IPS-20b (cell line): Measurements from ENCODE around the gene CES3.
A peak's percentile ranks its signal among the peaks of the same experiment; 100 is the strongest.
"Not testable (repeated sequence)": the region's sequence is repeated elsewhere in the genome, so short reads cannot be mapped to it uniquely, and the experiment has no call there.

Source experiments
- H3K27ac ChIP-seq: one replicate; pipeline ENCODE4 v1.5.1; 2013; ENCODE audit warnings: low read length
- H3K27me3 ChIP-seq: 2 replicates; pipeline ENCODE4 v1.6.1; 2013; ENCODE audit warnings: mild to moderate bottlenecking, low read length, inconsistent platforms; ENCODE audit not compliant: insufficient read depth
- H3K36me3 ChIP-seq: 2 replicates; pipeline ENCODE4 v1.6.1; 2013; ENCODE audit warnings: low read depth, mild to moderate bottlenecking, inconsistent platforms, low read length, moderate library complexity; ENCODE audit not compliant: insufficient read depth
- H3K4me1 ChIP-seq: 2 replicates; pipeline ENCODE4 v1.6.1; 2013; ENCODE audit warnings: mild to moderate bottlenecking, control low read depth, inconsistent platforms, low read length, moderate library complexity; ENCODE audit not compliant: insufficient read depth
- H3K4me3 ChIP-seq: 2 replicates; pipeline ENCODE4 v1.5.1; 2013; ENCODE audit warnings: mild to moderate bottlenecking, low read length, inconsistent platforms
- H3K9ac ChIP-seq: 2 replicates; pipeline ENCODE4 v1.6.1; 2013; ENCODE audit warnings: low read depth, mild to moderate bottlenecking, inconsistent platforms, low read length, moderate library complexity
- H3K9me3 ChIP-seq: 2 replicates; pipeline ENCODE4 v1.6.1; 2013; ENCODE audit warnings: mild to moderate bottlenecking, low read depth, low read length, inconsistent platforms; ENCODE audit not compliant: insufficient read depth

CES3 gene

DNA sequence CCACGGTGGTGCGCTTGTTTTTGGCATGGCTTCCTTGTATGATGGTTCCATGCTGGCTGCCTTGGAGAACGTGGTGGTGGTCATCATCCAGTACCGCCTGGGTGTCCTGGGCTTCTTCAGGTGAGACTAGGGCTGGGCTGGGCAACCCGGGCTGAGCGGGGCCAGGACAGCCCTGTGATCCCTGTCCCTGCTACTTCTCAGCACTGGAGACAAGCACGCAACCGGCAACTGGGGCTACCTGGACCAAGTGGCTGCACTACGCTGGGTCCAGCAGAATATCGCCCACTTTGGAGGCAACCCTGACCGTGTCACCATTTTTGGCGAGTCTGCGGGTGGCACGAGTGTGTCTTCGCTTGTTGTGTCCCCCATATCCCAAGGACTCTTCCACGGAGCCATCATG lies 20.8 kb upstream of the CES3 start:
- Histone ChIP-seq H3K9ac (no peak overlapping the region), H3K4me3 (no peak overlapping the region), H3K27ac (no peak overlapping the region), H3K4me1 (no peaks in the 10 kb centered on the region), H3K36me3 (peaks cover 31% of the 10 kb centered on the region), H3K27me3 (peaks cover 7% of the 10 kb centered on the region), H3K9me3 (no peaks in the 10 kb centered on the region)

DNA sequence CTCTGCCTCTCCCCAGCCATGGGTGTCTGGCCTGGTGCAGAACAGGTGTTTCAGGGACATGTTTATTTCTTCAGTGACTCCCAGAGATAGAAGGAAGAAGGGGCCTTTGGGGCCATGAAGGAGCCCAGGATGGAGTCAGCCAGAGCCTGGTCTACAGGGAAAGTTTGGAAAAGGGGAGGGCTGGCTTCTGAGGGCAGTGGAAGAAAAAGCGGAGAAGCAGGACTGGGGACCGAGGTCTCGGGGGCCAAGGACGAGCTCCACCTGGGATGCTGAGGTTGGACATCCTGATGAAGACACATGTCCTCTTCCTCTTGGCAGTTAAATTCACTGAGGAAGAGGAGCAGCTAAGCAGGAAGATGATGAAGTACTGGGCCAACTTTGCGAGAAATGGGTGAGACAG lies 18.1 kb upstream of the CES3 start:
- no peak overlapping the region for H3K9ac ChIP-seq
- peaks cover 14% of the 10 kb centered on the region for H3K27me3 ChIP-seq
- H3K4me3 ChIP-seq = no peak overlapping the region
- H3K9me3 ChIP-seq = no peaks in the 10 kb centered on the region
- no peak overlapping the region for H3K27ac ChIP-seq
- H3K36me3 ChIP-seq = peaks cover 31% of the 10 kb centered on the region
- no peaks in the 10 kb centered on the region; the same call in 1 of the 2 replicates for H3K4me1 ChIP-seq

DNA sequence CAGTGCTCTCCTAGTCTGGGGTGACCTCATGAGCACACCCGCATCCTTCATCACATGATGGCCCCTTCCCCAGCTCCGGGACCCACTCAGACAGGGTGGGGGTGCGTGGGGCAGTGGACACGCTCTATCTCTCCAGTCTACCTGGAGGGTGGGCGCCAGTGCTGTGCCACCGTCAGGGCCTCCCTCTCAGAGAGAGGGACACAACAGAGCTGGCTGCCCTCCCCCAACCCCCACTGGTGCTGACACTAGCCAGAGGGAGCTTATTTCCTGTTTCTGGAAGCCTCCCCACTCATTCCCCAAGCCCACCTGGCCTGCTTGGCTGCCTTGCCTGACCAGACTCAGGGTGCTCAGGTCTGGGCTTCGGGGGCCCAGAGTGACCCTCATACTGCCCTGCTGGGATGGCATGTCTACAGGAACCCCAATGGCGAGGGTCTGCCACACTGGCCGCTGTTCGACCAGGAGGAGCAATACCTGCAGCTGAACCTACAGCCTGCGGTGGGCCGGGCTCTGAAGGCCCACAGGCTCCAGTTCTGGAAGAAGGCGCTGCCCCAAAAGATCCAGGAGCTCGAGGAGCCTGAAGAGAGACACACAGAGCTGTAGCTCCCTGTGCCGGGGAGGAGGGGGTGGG lies 17.5 kb upstream of the CES3 start:
- Histone ChIP-seq H3K4me1 (no peaks in the 10 kb centered on the region; the same call in 1 of the 2 replicates), H3K27me3 (peaks cover 20% of the 10 kb centered on the region), H3K4me3 (no peak overlapping the region), H3K9ac (no peak overlapping the region), H3K9me3 (no peaks in the 10 kb centered on the region), H3K27ac (no peak overlapping the region), H3K36me3 (peaks cover 31% of the 10 kb centered on the region)

DNA sequence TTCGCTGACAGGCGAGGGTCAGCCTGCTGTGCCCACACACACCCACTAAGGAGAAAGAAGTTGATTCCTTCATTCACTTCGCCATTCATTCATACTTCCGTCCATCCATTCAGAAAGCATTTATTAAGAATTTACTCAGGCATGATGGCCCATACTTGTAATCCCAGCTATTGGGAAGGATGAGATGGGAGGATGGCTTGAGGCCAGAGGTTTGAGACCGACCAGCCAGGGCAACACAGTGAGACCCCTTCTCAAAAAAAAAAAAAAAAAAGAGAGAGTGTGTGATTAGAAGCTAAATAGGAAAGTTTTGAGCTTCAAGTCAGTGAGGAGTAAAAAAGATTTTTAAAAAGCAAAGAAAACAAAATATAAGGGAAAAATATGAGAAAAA lies 17.0 kb upstream of the CES3 start:
- Histone ChIP-seq H3K36me3 (peaks cover 31% of the 10 kb centered on the region), H3K27ac (no peak overlapping the region), H3K4me3 (no peak overlapping the region)

DNA sequence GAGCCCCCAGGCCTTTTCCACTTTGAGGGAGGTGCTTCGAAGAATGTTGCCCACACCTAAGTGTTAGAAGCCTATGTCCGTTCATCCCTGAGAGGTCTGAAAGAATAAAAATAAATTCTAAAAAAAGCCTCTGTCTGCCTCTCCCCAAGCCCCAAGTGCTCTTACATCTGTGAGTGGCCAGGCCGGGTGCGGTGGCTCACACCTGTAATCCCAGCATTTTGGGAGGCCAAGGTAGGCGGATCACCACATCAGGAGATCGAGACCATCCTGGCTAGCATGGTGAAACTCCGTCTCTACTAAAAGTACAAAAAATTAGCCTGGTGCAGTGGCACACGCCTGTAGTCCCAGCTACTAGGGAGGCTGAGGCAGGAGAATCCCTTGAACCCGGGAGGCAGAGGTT lies 16.1 kb upstream of the CES3 start:
- not testable (repeated sequence) for H3K4me3 ChIP-seq, H3K27ac ChIP-seq, H3K9me3 ChIP-seq, H3K4me1 ChIP-seq, H3K9ac ChIP-seq
- Histone ChIP-seq H3K27me3 (peaks cover 34% of the 10 kb centered on the region), H3K36me3 (peaks cover 31% of the 10 kb centered on the region)

More for the DNA sequence above, 17.0 kb upstream of the CES3 start:
- no peaks in the 10 kb centered on the region; the same call in 1 of the 2 replicates for H3K4me1 ChIP-seq
- no peak overlapping the region for H3K9ac ChIP-seq
- no peaks in the 10 kb centered on the region for H3K9me3 ChIP-seq
- H3K27me3 ChIP-seq = peaks cover 25% of the 10 kb centered on the region

DNA sequence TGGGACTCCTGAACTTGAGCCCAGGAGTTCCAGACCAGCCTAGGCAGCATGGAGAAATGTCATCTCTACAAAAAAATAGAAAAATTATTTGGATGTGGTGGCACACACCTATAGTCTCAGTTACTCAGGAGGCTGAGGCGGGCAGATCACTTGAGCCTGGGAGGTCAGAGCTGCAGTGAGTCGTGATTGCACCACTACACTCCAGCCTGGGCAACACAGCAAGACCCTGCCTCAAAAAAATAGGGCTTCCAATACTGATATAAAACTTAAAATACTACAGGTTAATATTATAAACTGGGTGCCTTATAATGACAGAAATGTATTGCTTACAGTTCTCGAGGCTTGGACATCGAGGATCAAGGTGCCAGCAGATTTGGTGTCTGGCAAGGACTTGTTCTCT lies 15.1 kb upstream of the CES3 start:
- no peak overlapping the region for H3K9ac ChIP-seq
- peaks cover 23% of the 10 kb centered on the region for H3K36me3 ChIP-seq
- H3K27ac ChIP-seq = no peak overlapping the region
- no peaks in the 10 kb centered on the region; the same call in 1 of the 2 replicates for H3K4me1 ChIP-seq
- H3K4me3 ChIP-seq = no peak overlapping the region
- peaks cover 44% of the 10 kb centered on the region for H3K27me3 ChIP-seq
- no peaks in the 10 kb centered on the region for H3K9me3 ChIP-seq

DNA sequence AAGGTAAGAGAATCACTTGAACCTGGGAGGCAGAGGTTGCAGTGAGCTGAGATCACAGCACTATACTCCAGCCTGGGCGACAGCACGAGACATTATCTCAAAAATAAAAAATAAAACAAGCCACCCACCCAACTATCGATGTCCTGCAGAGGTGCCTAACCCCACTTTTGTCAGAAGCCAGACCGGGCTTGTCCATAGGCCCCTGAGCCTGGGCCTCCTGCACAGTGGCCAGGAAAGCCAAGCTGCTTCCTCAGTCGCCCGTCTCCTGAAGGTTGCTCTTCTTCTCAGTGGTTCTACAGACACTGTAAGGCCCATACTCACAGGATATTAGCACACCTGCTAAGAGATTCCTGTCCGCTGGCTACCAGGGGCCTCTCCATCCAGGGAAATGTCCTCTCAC lies 14.5 kb upstream of the CES3 start:
- H3K4me1 ChIP-seq = no peaks in the 10 kb centered on the region; the same call in 1 of the 2 replicates
- H3K27me3 ChIP-seq = peaks cover 47% of the 10 kb centered on the region
- H3K27ac ChIP-seq = no peak overlapping the region
- peaks cover 19% of the 10 kb centered on the region for H3K36me3 ChIP-seq
- no peaks in the 10 kb centered on the region for H3K9me3 ChIP-seq
- no peak overlapping the region for H3K9ac ChIP-seq
- H3K4me3 ChIP-seq = no peak overlapping the region

DNA sequence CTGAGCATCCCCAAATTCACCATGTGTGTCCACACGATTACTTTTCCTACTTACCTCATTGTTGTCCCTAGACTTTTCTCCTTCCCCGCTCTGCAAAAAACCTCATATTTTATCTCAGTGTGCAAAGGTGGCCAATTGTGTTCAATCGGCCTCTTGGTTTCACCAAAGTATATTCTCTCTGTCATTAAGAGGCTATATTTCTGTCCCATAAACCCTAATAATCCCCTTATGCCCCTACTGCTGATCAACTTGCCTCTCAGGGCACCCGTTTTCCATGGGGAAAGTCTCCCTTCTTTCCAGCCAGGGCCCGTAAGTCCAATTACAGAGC lies 14.1 kb upstream of the CES3 start:
- H3K27me3 ChIP-seq = peaks cover 47% of the 10 kb centered on the region
- H3K9ac ChIP-seq = no peak overlapping the region
- no peaks in the 10 kb centered on the region for H3K9me3 ChIP-seq
- no peaks in the 10 kb centered on the region; the same call in 1 of the 2 replicates for H3K4me1 ChIP-seq
- no peak overlapping the region for H3K4me3 ChIP-seq
- no peak overlapping the region for H3K27ac ChIP-seq
- H3K36me3 ChIP-seq = peaks cover 15% of the 10 kb centered on the region

DNA sequence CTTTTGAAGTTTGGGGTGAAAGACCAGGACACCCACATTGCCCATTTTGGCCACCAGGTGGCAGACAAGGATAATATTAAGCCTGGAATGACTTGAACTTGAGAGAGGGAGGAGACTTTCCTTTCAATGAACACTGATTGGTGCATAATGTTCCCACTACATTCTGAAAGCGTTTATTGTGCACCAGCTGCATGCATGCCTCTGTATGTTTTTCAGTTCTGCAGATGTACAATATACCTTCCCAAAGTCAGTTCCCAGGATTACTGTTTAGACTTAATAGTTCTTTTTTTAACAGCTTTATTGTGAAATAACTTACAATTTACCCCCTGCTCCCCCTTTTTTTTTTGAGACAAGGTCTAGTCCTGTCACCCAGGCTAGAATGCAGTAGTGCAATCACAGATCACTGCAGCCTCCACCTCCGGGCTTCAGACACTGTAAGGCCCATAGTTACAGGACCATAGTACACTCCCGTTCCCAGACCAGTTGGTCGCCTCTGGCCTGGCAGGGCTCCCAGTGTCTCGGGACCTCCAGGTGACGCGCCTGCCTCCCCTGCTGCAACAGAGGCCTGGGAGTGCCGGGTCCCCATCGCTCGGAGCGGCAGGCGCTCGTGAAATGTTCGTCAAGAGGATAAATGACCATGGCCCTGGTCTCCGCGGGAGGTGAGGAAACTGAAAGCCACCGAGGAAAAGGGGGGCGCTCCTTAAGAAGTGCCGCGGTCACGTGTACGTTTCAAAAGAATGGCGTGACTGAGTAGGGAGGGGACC lies 13.6 kb upstream of the CES3 start:
- no peaks in the 10 kb centered on the region for H3K9me3 ChIP-seq
- peak overlapping the region; percentile 64; the same call in 1 of the 2 replicates for H3K4me3 ChIP-seq
- no peak overlapping the region for H3K9ac ChIP-seq
- H3K36me3 ChIP-seq = peaks cover 9% of the 10 kb centered on the region; the same call in 1 of the 2 replicates
- H3K27me3 ChIP-seq = peaks cover 47% of the 10 kb centered on the region
- H3K27ac ChIP-seq = no peak overlapping the region
- no peaks in the 10 kb centered on the region; the same call in 1 of the 2 replicates for H3K4me1 ChIP-seq

DNA sequence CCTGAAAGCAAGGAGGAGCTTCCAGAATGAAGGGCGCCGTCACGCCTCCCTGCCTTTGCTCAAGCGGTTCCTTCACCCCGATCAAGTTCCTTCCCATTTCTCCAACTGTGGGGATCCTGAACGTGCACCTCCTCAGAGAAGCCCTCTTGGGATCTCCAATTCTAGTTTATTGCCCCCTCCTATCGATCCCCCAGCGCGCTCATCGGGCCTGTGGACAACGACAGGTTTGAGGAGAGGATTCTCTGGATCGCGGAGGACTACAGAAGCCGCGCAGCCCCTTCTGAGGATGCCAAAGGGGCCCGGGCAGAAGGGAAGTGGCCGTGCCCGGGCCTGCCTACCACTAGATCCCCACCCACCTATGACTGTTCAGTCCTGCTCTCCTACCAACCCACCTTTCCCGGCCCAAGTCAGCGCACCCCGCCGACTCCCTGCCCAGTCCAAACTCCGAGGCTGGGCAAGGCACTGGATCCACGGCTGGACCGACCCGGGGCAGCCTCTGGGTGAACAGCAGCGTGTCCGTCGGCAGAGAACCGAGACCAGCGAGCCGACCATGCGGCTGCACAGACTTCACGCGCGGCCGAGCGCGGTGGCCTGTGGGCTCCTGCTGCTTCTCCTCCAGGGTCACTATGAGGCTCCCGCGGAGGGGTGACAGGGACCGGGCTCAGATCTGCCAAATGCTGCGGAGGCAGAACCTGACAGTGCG lies 12.8 kb upstream of the CES3 start:
- Histone ChIP-seq H3K27me3 (peaks cover 55% of the 10 kb centered on the region), H3K36me3 (0 out of 2 replicates have a peak, but pooled peaks cover 1% of the 10 kb centered on the region), H3K4me1 (no peaks in the 10 kb centered on the region; the same call in 1 of the 2 replicates), H3K9me3 (no peaks in the 10 kb centered on the region), H3K9ac (no peak overlapping the region), H3K4me3 (peak overlapping the region; percentile 64), H3K27ac (no peak overlapping the region)

DNA sequence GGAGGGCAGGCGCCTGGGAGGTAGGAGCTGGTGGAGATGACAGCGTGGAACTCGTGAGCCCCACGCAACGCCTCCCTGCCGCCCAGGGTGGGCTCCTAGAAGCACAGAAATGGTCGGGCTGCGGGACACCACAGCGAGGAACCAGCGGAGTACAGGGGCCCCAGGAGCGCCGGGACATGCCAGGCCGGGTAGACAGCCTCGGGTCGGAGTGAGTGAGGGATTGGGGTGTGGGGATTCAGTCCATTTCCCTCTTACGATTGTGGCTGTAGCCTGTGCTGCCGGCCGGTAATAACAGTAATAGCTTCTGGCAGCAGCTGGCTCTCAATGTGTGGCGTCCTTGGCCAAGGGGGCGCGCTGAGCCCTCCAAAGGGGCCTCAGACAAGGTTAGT lies 12.2 kb upstream of the CES3 start:
- no peaks in the 10 kb centered on the region for H3K9me3 ChIP-seq
- peak overlapping the region; percentile 64; the same call in 1 of the 2 replicates for H3K4me3 ChIP-seq
- no peaks in the 10 kb centered on the region; the same call in 1 of the 2 replicates for H3K4me1 ChIP-seq
- no peak overlapping the region for H3K27ac ChIP-seq
- peaks cover 55% of the 10 kb centered on the region for H3K27me3 ChIP-seq
- no peaks in the 10 kb centered on the region for H3K36me3 ChIP-seq
- no peak overlapping the region for H3K9ac ChIP-seq
